IMR-90 (cell line): ENCODE data around the gene TMBIM1. TPM values are rescaled to one million over a fixed set of nuclear protein-coding genes. Genes with fewer than 3 reads are reported as not detected.

Experiments
- ATAC-seq: fragments of 200-7000 bp; cut with Tn5 transposase; 2 replicates; pipeline ENCODE4 v1.9.1; 2020; ENCODE audit warnings: low read depth, mild to moderate bottlenecking, moderate library complexity
- BruUV-seq: library from RNA; stranded (reverse); fragments of 400-500 nt; replicated peaks from 2 replicates; lab custom pipeline; 2021; lab: Mats Ljungman, UMichigan
- CTCF ChIA-PET: fragments of 300-600 bp; formaldehyde crosslinking; extraction: SDS; loops from one replicate; lab custom pipeline; 2021; ENCODE audit warnings: antibody characterized with exemption; lab: Yijun Ruan, JAX
- POLR2A ChIA-PET: fragments of 300-600 bp; sonication (Branson Sonifier 250); formaldehyde crosslinking; loops from one replicate; lab custom pipeline; 2022; ENCODE audit warnings: antibody characterized with exemption; ENCODE audit not compliant: unreplicated experiment; lab: Charles Lee
- DNase-seq: peaks from one replicate; pipeline ENCODE4 v3.0.0; 2013
- H2AFZ ChIP-seq: replicated peaks from 2 replicates; pipeline ENCODE3; 2013; ENCODE audit warnings: low read length, mild to moderate bottlenecking; ENCODE audit not compliant: poor library complexity
- H2AK5ac ChIP-seq: 2 replicates; pipeline ENCODE4 v1.6.1; 2013; ENCODE audit warnings: low read depth, low read length, inconsistent platforms
- H2AK9ac ChIP-seq: replicated peaks from 2 replicates; pipeline ENCODE3; 2013; ENCODE audit warnings: mild to moderate bottlenecking, low read depth, low read length, moderate library complexity; ENCODE audit not compliant: poor library complexity
- H2BK120ac ChIP-seq: 2 replicates; pipeline ENCODE4 v1.6.1; 2013; ENCODE audit warnings: low read depth, low read length, inconsistent platforms
- H2BK15ac ChIP-seq: 3 replicates; pipeline ENCODE4 v1.6.1; 2013; ENCODE audit warnings: low read depth, low read length, inconsistent platforms
- H2BK20ac ChIP-seq: 2 replicates; pipeline ENCODE4 v1.6.1; 2013; ENCODE audit warnings: low read depth, mild to moderate bottlenecking, inconsistent platforms, low read length, moderate library complexity
- H2BK5ac ChIP-seq: 2 replicates; pipeline ENCODE4 v1.6.1; 2013; ENCODE audit warnings: mild to moderate bottlenecking, low read depth, low read length, inconsistent platforms; ENCODE audit not compliant: poor library complexity, severe bottlenecking
- H3K14ac ChIP-seq: replicated peaks from 2 replicates; pipeline ENCODE4 v1.6.1; 2013; ENCODE audit warnings: low read depth, low read length, inconsistent platforms
- H3K18ac ChIP-seq: 2 replicates; pipeline ENCODE4 v1.6.1; 2013; ENCODE audit warnings: low read depth, low read length, control low read depth
- H3K23ac ChIP-seq: 2 replicates; pipeline ENCODE4 v1.6.1; 2013; ENCODE audit warnings: low read depth, low read length, inconsistent platforms
- H3K27ac ChIP-seq: 2 replicates; pipeline ENCODE4 v1.5.1; 2013; ENCODE audit warnings: mild to moderate bottlenecking, control low read depth, low read length; ENCODE audit not compliant: insufficient read depth
- H3K27me3 ChIP-seq: 2 replicates; pipeline ENCODE4 v1.6.1; 2013; ENCODE audit warnings: low read length; ENCODE audit not compliant: control insufficient read depth, insufficient read depth
- H3K36me3 ChIP-seq: 2 replicates; pipeline ENCODE4 v1.6.1; 2013; ENCODE audit warnings: low read length, mixed read lengths; ENCODE audit not compliant: control insufficient read depth, insufficient read depth
- H3K4ac ChIP-seq: 2 replicates; pipeline ENCODE4 v1.6.1; 2013; ENCODE audit warnings: low read depth, low read length, inconsistent platforms
- H3K4me1 ChIP-seq: 2 replicates; pipeline ENCODE4 v1.6.1; 2013; ENCODE audit warnings: low read length, mixed read lengths; ENCODE audit not compliant: control insufficient read depth, insufficient read depth
- H3K4me2 ChIP-seq: 2 replicates; pipeline ENCODE4 v1.6.1; 2013; ENCODE audit warnings: low read depth, mild to moderate bottlenecking, control low read depth, low read length, moderate library complexity
- H3K4me3 ChIP-seq: 2 replicates; pipeline ENCODE4 v1.5.1; 2013; ENCODE audit warnings: low read depth, mild to moderate bottlenecking, control low read depth, low read length, moderate library complexity; ENCODE audit not compliant: insufficient read depth
- H3K56ac ChIP-seq: 2 replicates; pipeline ENCODE4 v1.6.1; 2013; ENCODE audit warnings: low read length, inconsistent platforms; ENCODE audit not compliant: insufficient read depth; ENCODE audit errors: extremely low read depth
- H3K79me1 ChIP-seq, 2 experiments: 2 replicates each; pipeline ENCODE4 v1.6.1; 2013; ENCODE audit warnings: low read length in 2 of 2, inconsistent platforms in 1 of 2, low read depth in 1 of 2
- H3K9ac ChIP-seq: 2 replicates; pipeline ENCODE4 v1.6.1; 2013; ENCODE audit warnings: low read depth, low read length, control low read depth
- H3K9me1 ChIP-seq: 2 replicates; pipeline ENCODE4 v1.6.1; 2013; ENCODE audit warnings: low read length, inconsistent platforms; ENCODE audit not compliant: insufficient read depth
- H3K9me3 ChIP-seq: 2 replicates; pipeline ENCODE4 v1.6.1; 2013; ENCODE audit warnings: low read length; ENCODE audit not compliant: control insufficient read depth, insufficient read depth
- H4K20me1 ChIP-seq: 2 replicates; pipeline ENCODE4 v1.6.1; 2013; ENCODE audit warnings: low read length, inconsistent platforms; ENCODE audit not compliant: insufficient read depth
- H4K5ac ChIP-seq: 2 replicates; pipeline ENCODE4 v1.6.1; 2013; ENCODE audit warnings: mild to moderate bottlenecking, low read depth, low read length, control low read depth
- H4K8ac ChIP-seq, 2 experiments: 2 replicates each; pipeline ENCODE4 v1.6.1; 2013; ENCODE audit warnings: low read depth in 2 of 2, low read length in 2 of 2, control low read depth in 1 of 2, inconsistent platforms in 1 of 2
- H4K91ac ChIP-seq: 2 replicates; pipeline ENCODE4 v1.6.1; 2013; ENCODE audit warnings: low read depth, low read length, inconsistent platforms; ENCODE audit not compliant: insufficient read depth
- CEBPB ChIP-seq: IDR thresholded peaks from 2 replicates; pipeline ENCODE4 v1.6.1; 2012; ENCODE audit warnings: low read depth, low read length, improper control_type of control experiment
- CHD1 ChIP-seq: IDR thresholded peaks from 2 replicates; pipeline ENCODE4 v1.6.1; 2012; ENCODE audit warnings: low read depth, low read length, improper control_type of control experiment
- FOS ChIP-seq: fragments of 150-350 bp; IDR thresholded peaks from 2 replicates; pipeline ENCODE4 v1.6.1; 2016; ENCODE audit warnings: low read depth, low read length
- MAFK ChIP-seq: IDR thresholded peaks from 2 replicates; pipeline ENCODE4 v1.6.1; 2012; ENCODE audit warnings: low read depth, low read length, improper control_type of control experiment
- MAZ ChIP-seq: IDR thresholded peaks from 2 replicates; pipeline ENCODE4 v1.6.1; 2012; ENCODE audit warnings: low read depth, mild to moderate bottlenecking, low read length, improper control_type of control experiment, moderate library complexity, borderline replicate concordance
- MXI1 ChIP-seq: IDR thresholded peaks from 2 replicates; pipeline ENCODE4 v1.6.1; 2012; ENCODE audit warnings: low read depth, mild to moderate bottlenecking, low read length, moderate library complexity, borderline replicate concordance
- NFE2L2 ChIP-seq: fragments of 150-350 bp; IDR thresholded peaks from 2 replicates; pipeline ENCODE4 v1.6.1; 2016; ENCODE audit warnings: low read depth, mild to moderate bottlenecking, low read length
- POLR2A ChIP-seq: IDR thresholded peaks from 2 replicates; pipeline ENCODE4 v1.6.1; 2012; ENCODE audit warnings: mild to moderate bottlenecking, low read depth, low read length
- RCOR1 ChIP-seq: IDR thresholded peaks from 2 replicates; pipeline ENCODE4 v1.6.1; 2012; ENCODE audit warnings: mild to moderate bottlenecking, low read length, improper control_type of control experiment; ENCODE audit not compliant: insufficient replicate concordance
- RFX5 ChIP-seq: IDR thresholded peaks from 2 replicates; pipeline ENCODE4 v1.8.0; 2012; ENCODE audit warnings: low read depth, mild to moderate bottlenecking, low read length, moderate library complexity
- WGBS, 2 experiments: methylation state at CpG; one replicate each; pipeline versions ENCODE4 v1.1.5 to v1.1.7; 2013; ENCODE audit warnings: missing lambda C conversion rate in 2 of 2; ENCODE audit not compliant: insufficient read length in 1 of 2; ENCODE audit errors: extremely low coverage in 2 of 2; 5-methylcytosine and 5-hydroxymethylcytosine counted together
- dilution Hi-C: fragments of 300-500 bp; cut with HindIII; formaldehyde crosslinking; loops from one replicate; pipeline ENCODE4 v1.14.3; 2018; ENCODE audit warnings: low sequenced_read_pairs; ENCODE audit not compliant: unreplicated experiment
- in situ Hi-C: fragments of 300-500 bp; cut with MboI; formaldehyde crosslinking; loops from 3 replicates; pipeline ENCODE4 v1.14.3; 2019; ENCODE audit warnings: low sequenced_read_pairs, inconsistent platforms, mixed read lengths
- intact Hi-C: fragments of 100-400 bp; cut with micrococcal nuclease; formaldehyde crosslinking; loops from 2 replicates; pipeline ENCODE4 v1.10.0; 2022
- polyA plus RNA-seq, 3 experiments: library from polyadenylated mRNA; depleted of rRNA; stranded (reverse); fragments of >200 nt; gene quantifications; 2 replicates each; pipeline ENCODE4 v1.2.3, GENCODE V29; 2012; ENCODE audit warnings: low replicate concordance in 1 of 3
- total RNA-seq: library from RNA; depleted of rRNA; stranded (reverse); fragments of >200 nt; gene quantifications from 2 replicates; pipeline ENCODE4 v1.2.3, GENCODE V29; 2012
- TF ChIP-seq, protein P1 (sequence below): fragments of 150-350 bp; IDR thresholded peaks from 2 replicates; pipeline ENCODE4 v1.6.1; 2017; ENCODE audit warnings: mild to moderate bottlenecking, antibody characterized with exemption, low read length, low read depth
- TF ChIP-seq, protein P2 (sequence below): conservative IDR thresholded peaks from 2 replicates; pipeline ENCODE4 v1.5.1; 2012; ENCODE audit warnings: mild to moderate bottlenecking, low read depth, low read length, improper control_type of control experiment

TMBIM1 gene
- total and polyA plus RNA-seq, 2 of the 4 experiments (the other 2 are of a cell fraction), result 84.6 to 102 TPM

DNA sequence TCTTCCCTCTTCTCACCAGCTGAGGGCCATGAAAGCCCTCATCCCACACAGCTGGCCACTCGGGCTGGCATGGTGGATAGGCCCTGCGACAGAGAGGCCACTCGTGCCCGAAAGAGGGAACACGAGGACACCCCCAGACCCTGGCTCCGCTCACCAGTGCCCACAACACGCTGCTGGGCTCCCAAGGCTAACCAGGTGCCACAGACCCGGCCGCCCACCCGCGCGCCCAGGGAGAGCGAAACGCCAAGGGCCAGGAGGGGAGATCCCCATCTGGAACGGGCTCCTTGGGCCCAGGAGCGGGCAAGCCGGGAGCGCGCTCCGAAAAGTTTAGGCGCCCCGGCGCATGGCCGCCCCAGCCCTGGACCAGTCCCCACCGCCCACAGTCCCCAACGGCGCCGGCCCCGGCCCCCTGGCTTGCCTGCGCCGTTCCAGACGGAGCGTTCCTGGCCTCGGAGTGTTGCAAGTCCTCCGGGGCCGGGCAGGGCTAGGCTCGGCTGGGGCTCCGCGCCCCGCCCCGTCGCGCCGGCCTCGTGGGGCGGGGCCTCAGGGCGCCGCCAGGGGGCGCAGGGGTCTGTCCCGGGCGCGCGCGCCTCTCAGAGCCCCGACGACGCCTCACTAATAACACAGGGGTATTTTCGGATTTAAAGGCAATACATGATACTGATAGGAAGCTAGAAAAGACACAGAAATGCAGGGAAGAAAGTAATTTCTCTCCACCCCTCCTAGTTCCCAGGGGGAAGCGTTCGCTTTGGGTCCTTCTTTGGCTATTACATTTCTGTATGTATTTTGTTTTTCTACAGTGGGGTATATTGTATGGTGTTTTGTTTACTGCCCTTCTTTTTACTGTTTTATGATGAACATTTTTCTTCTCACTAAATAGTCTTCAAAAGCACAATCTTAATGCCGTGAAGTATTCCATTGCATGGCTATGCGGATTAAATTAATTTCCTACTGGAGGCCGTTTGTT lies at the start of gene TMBIM1 (continued):
- TF ChIP-seq, protein P1, sequence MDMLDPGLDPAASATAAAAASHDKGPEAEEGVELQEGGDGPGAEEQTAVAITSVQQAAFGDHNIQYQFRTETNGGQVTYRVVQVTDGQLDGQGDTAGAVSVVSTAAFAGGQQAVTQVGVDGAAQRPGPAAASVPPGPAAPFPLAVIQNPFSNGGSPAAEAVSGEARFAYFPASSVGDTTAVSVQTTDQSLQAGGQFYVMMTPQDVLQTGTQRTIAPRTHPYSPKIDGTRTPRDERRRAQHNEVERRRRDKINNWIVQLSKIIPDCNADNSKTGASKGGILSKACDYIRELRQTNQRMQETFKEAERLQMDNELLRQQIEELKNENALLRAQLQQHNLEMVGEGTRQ, result peak; percentile 26
- TF ChIP-seq POLR2A, result peak; percentile 42; the same call in 1 of the 2 replicates
- no peak for TF ChIP-seq RCOR1

DNA sequence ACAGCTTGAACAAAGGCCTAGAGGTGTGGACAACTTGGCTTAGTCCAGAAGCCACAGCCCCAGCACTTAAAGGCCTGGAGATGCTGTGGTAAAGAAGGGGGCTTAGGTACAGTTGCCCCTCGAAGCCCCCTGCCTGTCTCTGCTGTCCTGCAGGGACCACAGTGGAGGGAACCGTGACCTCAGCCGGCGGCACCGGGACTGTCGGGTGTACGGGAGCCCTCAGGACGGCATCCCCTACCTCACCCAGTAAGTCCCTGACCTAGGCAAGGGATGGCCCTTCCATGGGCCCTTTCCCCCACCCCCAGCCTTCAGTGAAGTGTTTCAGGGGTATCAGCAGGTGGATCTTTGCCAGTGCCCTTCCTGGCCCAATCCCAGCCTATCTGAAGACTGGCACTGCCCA lies 49.1 kb upstream of the TMBIM1 start:
- Histone ChIP-seq H2AK5ac (no peak overlapping the region), H3K56ac (no peak overlapping the region; the same call in 1 of the 2 replicates), H2BK15ac (no peak overlapping the region), H3K14ac (no peak overlapping the region), H3K18ac (no peak overlapping the region), H3K36me3 (no peaks in the 10 kb centered on the region), H3K9ac (no peak overlapping the region), H3K9me1 (no peaks in the 10 kb centered on the region), H3K23ac (no peak overlapping the region), H2BK120ac (no peak overlapping the region), H3K27ac (no peak overlapping the region), H2AFZ (no peak overlapping the region), H3K4ac (no peak overlapping the region), H4K20me1 (no peaks in the 10 kb centered on the region), H3K4me1 (peaks cover 8% of the 10 kb centered on the region; the same call in 1 of the 2 replicates), H4K5ac (no peak overlapping the region), H2BK20ac (no peak overlapping the region), H4K8ac (no peak overlapping the region), H3K4me2 (no peak overlapping the region), H2AK9ac (no peak overlapping the region), H3K9me3 (no peaks in the 10 kb centered on the region), H3K4me3 (no peak overlapping the region), H2BK5ac (no peak overlapping the region), H3K27me3 (no peaks in the 10 kb centered on the region; the same call in 1 of the 2 replicates), H3K79me1 (no peaks in the 10 kb centered on the region), H4K91ac (no peak overlapping the region)
- DNase-seq, result no peak
- 80% methylated on average over 1 of the region's 8 CpGs; no CpG with 5 or more reads in 1 of the 2 experiments for WGBS, 2 experiments
- BruUV-seq, result no TSS peak
- intact Hi-C loops (no loop called here), in situ Hi-C loops (no loop called here), dilution Hi-C loops (no loop called here)
- ChIA-PET CTCF (no interaction called here), POLR2A (no interaction called here)
- ATAC-seq, result no peak
- TF ChIP-seq MAZ (no peak), NFE2L2 (no peak), RCOR1 (no peak), RFX5 (no peak), FOS (no peak), MAFK (no peak), CHD1 (no peak), POLR2A (no peak), CEBPB (no peak), MXI1 (no peak)
- TF ChIP-seq, protein P1, result no peak
- TF ChIP-seq, protein P2, sequence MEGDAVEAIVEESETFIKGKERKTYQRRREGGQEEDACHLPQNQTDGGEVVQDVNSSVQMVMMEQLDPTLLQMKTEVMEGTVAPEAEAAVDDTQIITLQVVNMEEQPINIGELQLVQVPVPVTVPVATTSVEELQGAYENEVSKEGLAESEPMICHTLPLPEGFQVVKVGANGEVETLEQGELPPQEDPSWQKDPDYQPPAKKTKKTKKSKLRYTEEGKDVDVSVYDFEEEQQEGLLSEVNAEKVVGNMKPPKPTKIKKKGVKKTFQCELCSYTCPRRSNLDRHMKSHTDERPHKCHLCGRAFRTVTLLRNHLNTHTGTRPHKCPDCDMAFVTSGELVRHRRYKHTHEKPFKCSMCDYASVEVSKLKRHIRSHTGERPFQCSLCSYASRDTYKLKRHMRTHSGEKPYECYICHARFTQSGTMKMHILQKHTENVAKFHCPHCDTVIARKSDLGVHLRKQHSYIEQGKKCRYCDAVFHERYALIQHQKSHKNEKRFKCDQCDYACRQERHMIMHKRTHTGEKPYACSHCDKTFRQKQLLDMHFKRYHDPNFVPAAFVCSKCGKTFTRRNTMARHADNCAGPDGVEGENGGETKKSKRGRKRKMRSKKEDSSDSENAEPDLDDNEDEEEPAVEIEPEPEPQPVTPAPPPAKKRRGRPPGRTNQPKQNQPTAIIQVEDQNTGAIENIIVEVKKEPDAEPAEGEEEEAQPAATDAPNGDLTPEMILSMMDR, result no peak
